H9 (cell line): ENCODE results near the gene MAP3K2. TPM values are rescaled to one million over a fixed set of nuclear protein-coding genes. Genes with fewer than 3 reads are reported as not detected.

Experiments
- DNase-seq: peaks from one replicate; pipeline ENCODE4 v3.0.0-alpha.2; 2017
- H2AFZ ChIP-seq: one replicate; pipeline ENCODE4 v1.6.1; 2013; ENCODE audit warnings: mild to moderate bottlenecking, low read length, control low read depth, moderate library complexity
- H2AK5ac ChIP-seq: 2 replicates; pipeline ENCODE4 v1.6.1; 2013; ENCODE audit warnings: low read length, control low read depth, mixed read lengths; ENCODE audit not compliant: insufficient read length
- H2BK120ac ChIP-seq: one replicate; pipeline ENCODE4 v1.6.1; 2013; ENCODE audit warnings: low read depth, mild to moderate bottlenecking, low read length, control low read depth, inconsistent platforms; ENCODE audit not compliant: poor library complexity, severe bottlenecking
- H2BK12ac ChIP-seq: 2 replicates; pipeline ENCODE4 v1.6.1; 2013; ENCODE audit warnings: low read length, control low read depth, mixed read lengths, low read depth; ENCODE audit not compliant: insufficient read length
- H2BK15ac ChIP-seq: 2 replicates; pipeline ENCODE4 v1.6.1; 2013; ENCODE audit warnings: low read depth, low read length, control low read depth
- H2BK20ac ChIP-seq: one replicate; pipeline ENCODE4 v1.6.1; 2013; ENCODE audit warnings: low read depth, mild to moderate bottlenecking, low read length, control low read depth, inconsistent platforms; ENCODE audit not compliant: poor library complexity, severe bottlenecking
- H2BK5ac ChIP-seq: 2 replicates; pipeline ENCODE4 v1.6.1; 2013; ENCODE audit warnings: low read length, control low read depth, mixed read lengths; ENCODE audit not compliant: insufficient read length
- H3K14ac ChIP-seq: 2 replicates; pipeline ENCODE4 v1.6.1; 2013; ENCODE audit warnings: low read length, control low read depth; ENCODE audit not compliant: insufficient read depth
- H3K18ac ChIP-seq: 2 replicates; pipeline ENCODE4 v1.6.1; 2013; ENCODE audit warnings: low read depth, mild to moderate bottlenecking, mixed read lengths, low read length, control low read depth; ENCODE audit not compliant: insufficient read length
- H3K23ac ChIP-seq: 2 replicates; pipeline ENCODE4 v1.6.1; 2013; ENCODE audit warnings: low read length, control low read depth, mixed read lengths, low read depth; ENCODE audit not compliant: insufficient read length
- H3K23me2 ChIP-seq: 2 replicates; pipeline ENCODE4 v1.6.1; 2013; ENCODE audit warnings: low read depth, mild to moderate bottlenecking, mixed read lengths, low read length, control low read depth; ENCODE audit not compliant: insufficient read length, poor library complexity, severe bottlenecking
- H3K27ac ChIP-seq: 2 replicates; pipeline ENCODE4 v1.5.1; 2013; ENCODE audit warnings: low read length, control low read depth, mixed read lengths, low read depth; ENCODE audit not compliant: insufficient read length
- H3K27me3 ChIP-seq: 2 replicates; pipeline ENCODE4 v1.6.1; 2013; ENCODE audit warnings: low read length, control low read depth, inconsistent platforms; ENCODE audit not compliant: insufficient read depth
- H3K4ac ChIP-seq: 2 replicates; pipeline ENCODE4 v1.6.1; 2013; ENCODE audit warnings: low read depth, mild to moderate bottlenecking, control low read depth, inconsistent platforms, low read length, moderate library complexity
- H3K4me1 ChIP-seq: 2 replicates; pipeline ENCODE4 v1.6.1; 2013; ENCODE audit warnings: low read length, control low read depth, inconsistent platforms; ENCODE audit not compliant: insufficient read depth
- H3K4me2 ChIP-seq: 2 replicates; pipeline ENCODE4 v1.6.1; 2013; ENCODE audit warnings: low read length, control low read depth, mixed read lengths; ENCODE audit not compliant: insufficient read length, insufficient read depth
- H3K56ac ChIP-seq: 2 replicates; pipeline ENCODE4 v1.6.1; 2013; ENCODE audit warnings: low read depth, mild to moderate bottlenecking, mixed read lengths, low read length, control low read depth; ENCODE audit not compliant: insufficient read length
- H3K79me1 ChIP-seq: 2 replicates; pipeline ENCODE4 v1.6.1; 2013; ENCODE audit warnings: low read depth, mild to moderate bottlenecking, moderate library complexity, low read length, control low read depth, inconsistent platforms; ENCODE audit not compliant: insufficient read depth, poor library complexity, severe bottlenecking
- H3K79me2 ChIP-seq: 2 replicates; pipeline ENCODE4 v1.6.1; 2013; ENCODE audit warnings: low read length, control low read depth, inconsistent platforms; ENCODE audit not compliant: insufficient read depth
- H3K9ac ChIP-seq: 2 replicates; pipeline ENCODE4 v1.6.1; 2013; ENCODE audit warnings: low read length, control low read depth, mixed read lengths; ENCODE audit not compliant: insufficient read length; ENCODE audit errors: extremely low read depth
- H3K9me3 ChIP-seq: one replicate; pipeline ENCODE4 v1.6.1; 2013; ENCODE audit warnings: low read depth, low read length, inconsistent platforms; ENCODE audit not compliant: control insufficient read depth
- H3T11ph ChIP-seq: one replicate; pipeline ENCODE4 v1.6.1; 2013; ENCODE audit warnings: mild to moderate bottlenecking, low read length, control low read depth, inconsistent platforms
- H4K20me1 ChIP-seq: one replicate; pipeline ENCODE4 v1.6.1; 2013; ENCODE audit not compliant: control insufficient read depth, insufficient read length, insufficient read depth
- H4K5ac ChIP-seq: 2 replicates; pipeline ENCODE4 v1.6.1; 2013; ENCODE audit warnings: low read depth, mild to moderate bottlenecking, mixed read lengths, low read length, control low read depth; ENCODE audit not compliant: insufficient read length
- H4K8ac ChIP-seq: replicated peaks from 2 replicates; pipeline ENCODE4 v1.6.1; 2013; ENCODE audit warnings: low read length, control low read depth, mixed read lengths, low read depth; ENCODE audit not compliant: insufficient read length
- H4K91ac ChIP-seq: 2 replicates; pipeline ENCODE4 v1.6.1; 2013; ENCODE audit warnings: low read depth, mild to moderate bottlenecking, moderate library complexity, mixed read lengths, low read length, control low read depth; ENCODE audit not compliant: insufficient read length
- H3K27ac Mint-ChIP-seq, 3 experiments: 2 replicates in 2 of 3; 3 replicates in 1 of 3; pipeline ENCODE4 v1.8.0; 2020 to 2021; ENCODE audit warnings: mixed read lengths in 3 of 3, mild to moderate bottlenecking in 1 of 3, moderate library complexity in 1 of 3
- H3K27me3 Mint-ChIP-seq: 2 replicates; pipeline ENCODE4 v1.8.0; 2021; ENCODE audit warnings: low read depth, mild to moderate bottlenecking, moderate library complexity, mixed read lengths
- H3K36me3 Mint-ChIP-seq, 3 experiments: 2 replicates in 2 of 3; 3 replicates in 1 of 3; pipeline ENCODE4 v1.8.0; 2020 to 2021; ENCODE audit warnings: low read depth in 3 of 3, mixed read lengths in 3 of 3; ENCODE audit not compliant: insufficient read depth in 1 of 3
- H3K4me1 Mint-ChIP-seq, 2 experiments: 2 replicates each; pipeline ENCODE4 v1.8.0; 2020; ENCODE audit warnings: mixed read lengths in 2 of 2
- H3K4me3 Mint-ChIP-seq, 2 experiments: 2 replicates in 1 of 2; 3 replicates in 1 of 2; pipeline ENCODE4 v1.8.0; 2020 to 2021; ENCODE audit warnings: mild to moderate bottlenecking in 2 of 2, mixed read lengths in 2 of 2, moderate library complexity in 1 of 2
- H3K9me3 Mint-ChIP-seq, 2 experiments: 2 replicates in 1 of 2; 3 replicates in 1 of 2; pipeline ENCODE4 v1.8.0; 2020; ENCODE audit warnings: mild to moderate bottlenecking in 2 of 2, mixed read lengths in 2 of 2, moderate library complexity in 1 of 2
- CTCF ChIP-seq: fragments of 200-600 bp; sonication (generic); conservative IDR thresholded peaks from 3 replicates; pipeline ENCODE4 v1.8.0; 2021; ENCODE audit warnings: antibody characterized with exemption, mild to moderate bottlenecking
- WGBS: extraction: QIAGEN DNeasy Blood & Tissue Kit; methylation state at CpG from one replicate; pipeline ENCODE4 v1.1.7; 2013; ENCODE audit warnings: missing lambda C conversion rate, low lambda C conversion rate, mixed read lengths; ENCODE audit not compliant: insufficient read length; ENCODE audit errors: extremely low coverage; 5-methylcytosine and 5-hydroxymethylcytosine counted together
- total RNA-seq: library from RNA; stranded (reverse); gene quantifications from 2 replicates; pipeline ENCODE4 v1.2.1, GENCODE V29; 2021

Gene MAP3K2
- total RNA-seq, 1 experiment from 2014 or later, result 25.8 TPM

GRCh38 chr2:127370010-127370409, 17.8 kb downstream of the MAP3K2 start:
- Histone ChIP-seq H2AFZ (no peak overlapping the region), H3K27ac (no peak overlapping the region), H4K8ac (no peak overlapping the region), H3K9me3 (peaks cover 21% of the 10 kb centered on the region), H2BK15ac (no peak overlapping the region), H3K23ac (no peak overlapping the region), H4K91ac (no peak overlapping the region), H3K14ac (no peak overlapping the region; the same call in 1 of the 2 replicates), H3K23me2 (no peaks in the 10 kb centered on the region), H3K4ac (no peak overlapping the region), H3K27me3 (no peaks in the 10 kb centered on the region), H3K79me2 (no peaks in the 10 kb centered on the region; the same call in 1 of the 2 replicates), H2BK5ac (no peak overlapping the region), H2BK120ac (no peak overlapping the region), H2BK20ac (no peak overlapping the region), H2AK5ac (no peak overlapping the region), H2BK12ac (no peak overlapping the region), H3K4me1 (no peaks in the 10 kb centered on the region), H3K4me2 (no peak overlapping the region), H3K56ac (no peak overlapping the region), H4K20me1 (no peaks in the 10 kb centered on the region), H3K79me1 (peaks cover 4% of the 10 kb centered on the region), H3T11ph (no peak overlapping the region), H3K18ac (no peak overlapping the region), H4K5ac (no peak overlapping the region), H3K9ac (no peak overlapping the region)
- Mint-ChIP-seq H3K27me3 (no peaks in the 10 kb centered on the region), H3K9me3 (peaks cover 48 to 50% of the 10 kb centered on the region in 2 experiments), H3K4me1 (peaks cover 13 to 15% of the 10 kb centered on the region in 2 experiments), H3K4me3 (no peak overlapping the region), H3K27ac (no peak overlapping the region; a peak in 1 of 7 replicates), H3K36me3 (peaks cover 36 to 55% (median 39%) of the 10 kb centered on the region in 3 experiments)
- no peak for DNase-seq
- no peak for TF ChIP-seq CTCF
- WGBS, result no CpG with 5 or more reads among the region's 10 CpGs
